ENCODE results near the gene TMEM176B.

TMEM176B gene

DNA sequence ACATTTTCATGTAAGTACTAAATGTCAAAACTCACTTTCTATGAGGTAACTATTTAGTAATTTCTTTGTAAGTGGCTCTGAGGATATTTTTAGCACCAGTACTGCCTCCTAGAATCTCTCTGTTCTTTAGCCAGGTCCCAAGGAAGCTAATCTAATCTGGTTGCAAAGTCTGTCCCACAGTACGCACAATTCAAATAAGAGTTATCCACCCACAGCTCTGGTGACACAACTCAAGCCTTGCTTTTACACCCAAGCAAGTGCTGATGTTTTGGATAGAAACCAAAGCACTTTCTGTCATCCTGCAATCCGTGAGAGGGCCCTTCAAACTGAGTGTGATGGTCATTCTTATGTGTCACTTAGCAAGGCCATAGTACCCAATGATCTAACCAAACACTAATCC is 48.5 kb downstream of the TMEM176B start:
- H3K4me3 ChIP-seq (ENCODE audit: low read depth, low read length), result no peak overlapping the region
- no peak for DNase-seq (ENCODE audit: low read depth)
- TF ChIP-seq, protein P1, sequence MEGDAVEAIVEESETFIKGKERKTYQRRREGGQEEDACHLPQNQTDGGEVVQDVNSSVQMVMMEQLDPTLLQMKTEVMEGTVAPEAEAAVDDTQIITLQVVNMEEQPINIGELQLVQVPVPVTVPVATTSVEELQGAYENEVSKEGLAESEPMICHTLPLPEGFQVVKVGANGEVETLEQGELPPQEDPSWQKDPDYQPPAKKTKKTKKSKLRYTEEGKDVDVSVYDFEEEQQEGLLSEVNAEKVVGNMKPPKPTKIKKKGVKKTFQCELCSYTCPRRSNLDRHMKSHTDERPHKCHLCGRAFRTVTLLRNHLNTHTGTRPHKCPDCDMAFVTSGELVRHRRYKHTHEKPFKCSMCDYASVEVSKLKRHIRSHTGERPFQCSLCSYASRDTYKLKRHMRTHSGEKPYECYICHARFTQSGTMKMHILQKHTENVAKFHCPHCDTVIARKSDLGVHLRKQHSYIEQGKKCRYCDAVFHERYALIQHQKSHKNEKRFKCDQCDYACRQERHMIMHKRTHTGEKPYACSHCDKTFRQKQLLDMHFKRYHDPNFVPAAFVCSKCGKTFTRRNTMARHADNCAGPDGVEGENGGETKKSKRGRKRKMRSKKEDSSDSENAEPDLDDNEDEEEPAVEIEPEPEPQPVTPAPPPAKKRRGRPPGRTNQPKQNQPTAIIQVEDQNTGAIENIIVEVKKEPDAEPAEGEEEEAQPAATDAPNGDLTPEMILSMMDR (conservative IDR thresholded peaks at IDR 0.05; ENCODE audit: low read depth, low read length), result no peak

DNA sequence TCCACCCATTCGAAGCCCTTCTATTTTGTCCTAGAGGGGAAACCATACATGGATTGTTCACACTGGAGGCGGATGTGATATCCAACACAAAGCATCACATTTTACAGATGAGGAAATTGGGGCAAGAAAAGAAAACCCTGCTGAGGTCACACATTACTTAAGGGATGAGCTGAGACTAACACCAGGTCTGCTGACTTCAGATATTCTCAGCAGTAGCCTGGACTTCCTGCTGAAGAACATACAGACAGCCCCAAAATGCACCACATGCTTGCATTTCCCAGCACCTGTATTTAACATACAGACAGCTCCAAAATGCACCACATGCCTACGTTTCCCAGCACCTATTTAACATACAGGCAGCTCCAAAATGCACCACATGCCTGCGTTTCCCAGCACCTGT is 51.8 kb downstream of the TMEM176B start:
- TF ChIP-seq, protein P1 (conservative IDR thresholded peaks at IDR 0.05; ENCODE audit: low read depth, low read length), result no peak
- DNase-seq (ENCODE audit: low read depth), result no peak
- H3K4me3 ChIP-seq (ENCODE audit: low read depth, low read length), result no peak overlapping the region

DNA sequence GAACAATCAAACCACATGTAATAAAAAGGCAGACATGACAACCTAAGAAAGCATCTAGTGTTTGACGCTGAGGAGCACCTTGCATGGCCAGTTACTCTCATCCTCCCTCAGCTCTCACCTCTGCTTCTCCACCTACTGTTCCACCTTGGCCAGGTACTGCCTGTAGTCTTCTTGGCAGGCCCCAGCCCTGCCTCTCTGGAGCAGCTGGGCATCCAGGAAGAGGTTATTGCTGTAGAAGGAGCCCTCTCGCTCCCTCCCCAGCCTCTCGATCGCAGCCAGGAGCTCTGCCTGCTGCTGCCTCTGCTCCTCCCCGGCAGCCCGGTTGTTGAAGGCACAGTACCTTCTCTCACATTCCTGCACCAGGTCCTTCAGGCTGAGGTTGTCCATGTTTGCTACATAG is 53.2 kb downstream of the TMEM176B start:
- no peak for DNase-seq (ENCODE audit: low read depth)
- H3K4me3 ChIP-seq (ENCODE audit: low read depth, low read length), result no peak overlapping the region

DNA sequence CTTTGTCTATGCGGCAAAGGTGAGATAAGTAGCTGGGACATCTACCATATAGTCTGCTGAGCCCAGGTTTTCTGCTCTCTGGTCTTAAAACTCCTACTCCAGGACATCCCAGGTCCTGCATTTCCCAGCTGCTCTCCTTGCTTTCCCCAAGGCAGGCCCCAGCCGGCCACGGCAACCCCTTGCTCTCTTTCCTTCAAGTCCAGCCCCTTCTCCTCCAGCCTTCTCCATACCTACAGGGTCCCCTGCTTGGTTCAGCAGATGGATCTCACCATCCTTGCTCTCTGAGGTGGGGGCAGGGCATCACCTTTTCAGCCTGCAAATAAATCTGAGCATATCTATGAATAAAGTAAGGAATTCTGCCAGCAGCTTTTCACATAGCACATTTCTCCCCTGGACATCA is 54.3 kb downstream of the TMEM176B start:
- TF ChIP-seq, protein P1 (conservative IDR thresholded peaks at IDR 0.05; ENCODE audit: low read depth, low read length), result no peak
- H3K4me3 ChIP-seq (ENCODE audit: low read depth, low read length), result no peak overlapping the region
- no peak for DNase-seq (ENCODE audit: low read depth)

More for the DNA sequence above, 53.2 kb downstream of the TMEM176B start:
- TF ChIP-seq, protein P1 (conservative IDR thresholded peaks at IDR 0.05; ENCODE audit: low read depth, low read length), result no peak

DNA sequence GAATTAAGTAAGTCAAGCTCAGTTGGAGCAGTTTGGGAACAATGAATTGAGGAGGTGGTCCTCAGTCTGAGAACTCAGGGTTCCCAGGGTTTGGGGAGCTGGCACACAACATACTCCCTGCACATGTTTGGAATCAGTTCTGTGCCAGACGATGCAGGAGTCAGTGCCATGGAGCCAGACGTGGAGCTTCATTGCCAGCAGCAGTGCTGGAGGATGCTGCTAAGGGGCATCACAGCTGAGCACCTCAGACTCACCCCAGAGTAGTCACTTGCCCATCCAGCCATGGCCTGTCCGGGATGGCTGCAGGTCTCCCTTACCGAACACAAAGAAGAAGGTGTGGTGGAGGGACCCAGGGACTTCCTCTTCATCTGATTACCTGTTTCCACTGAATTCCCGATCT is 55.1 kb downstream of the TMEM176B start:
- no peak overlapping the region for H3K4me3 ChIP-seq (ENCODE audit: low read depth, low read length)
- no peak for DNase-seq (ENCODE audit: low read depth)
- TF ChIP-seq, protein P1 (conservative IDR thresholded peaks at IDR 0.05; ENCODE audit: low read depth, low read length), result no peak

DNA sequence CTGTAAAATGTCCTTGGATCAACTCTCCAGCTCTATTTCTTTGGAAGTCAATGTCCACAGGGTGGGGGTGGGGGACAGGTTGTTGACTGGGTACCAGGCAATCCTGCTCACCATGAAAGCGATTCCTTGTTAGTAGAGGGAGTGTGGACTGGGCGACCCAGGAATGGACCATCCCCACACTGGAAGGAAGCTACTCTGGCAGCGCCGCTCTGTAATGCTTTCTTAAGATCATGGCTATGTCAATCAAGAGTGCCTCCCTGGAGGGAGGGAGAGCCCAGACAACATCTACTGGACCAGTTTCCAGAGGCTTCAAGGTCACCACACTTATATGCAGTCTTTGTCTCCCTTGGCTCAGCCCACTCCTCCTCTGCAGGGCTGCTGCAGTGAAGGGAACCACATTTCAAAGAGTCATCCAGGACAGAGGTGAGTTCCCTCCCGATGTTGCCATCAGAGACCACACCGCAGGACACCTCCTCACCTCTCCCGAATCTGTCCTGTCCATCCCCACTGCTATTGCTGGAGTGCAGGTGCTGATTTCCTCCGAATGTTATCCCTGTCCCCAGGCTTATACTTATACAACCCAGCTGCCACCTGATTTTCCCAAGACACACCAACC is 56.0 kb downstream of the TMEM176B start:
- TF ChIP-seq, protein P1 (conservative IDR thresholded peaks at IDR 0.05; ENCODE audit: low read depth, low read length), result no peak
- no peak for DNase-seq (ENCODE audit: low read depth)
- H3K4me3 ChIP-seq (ENCODE audit: low read depth, low read length), result no peak overlapping the region

DNA sequence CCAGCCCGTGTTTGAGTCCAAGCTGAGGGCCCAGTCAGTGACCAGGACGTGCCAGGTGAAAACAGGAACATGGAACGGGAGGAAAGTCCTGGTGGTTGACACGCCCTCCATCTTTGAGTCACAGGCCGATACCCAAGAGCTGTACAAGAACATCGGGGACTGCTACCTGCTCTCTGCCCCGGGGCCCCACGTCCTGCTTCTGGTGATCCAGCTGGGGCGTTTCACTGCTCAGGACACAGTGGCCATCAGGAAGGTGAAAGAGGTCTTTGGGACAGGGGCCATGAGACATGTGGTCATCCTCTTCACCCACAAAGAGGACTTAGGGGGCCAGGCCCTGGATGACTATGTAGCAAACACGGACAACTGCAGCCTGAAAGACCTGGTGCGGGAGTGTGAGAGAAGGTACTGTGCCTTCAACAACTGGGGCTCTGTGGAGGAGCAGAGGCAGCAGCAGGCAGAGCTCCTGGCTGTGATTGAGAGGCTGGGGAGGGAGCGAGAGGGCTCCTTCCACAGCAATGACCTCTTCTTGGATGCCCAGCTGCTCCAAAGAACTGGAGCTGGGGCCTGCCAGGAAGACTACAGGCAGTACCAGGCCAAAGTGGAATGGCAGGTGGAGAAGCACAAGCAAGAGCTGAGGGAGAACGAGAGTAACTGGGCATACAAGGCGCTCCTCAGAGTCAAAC is 57.7 kb downstream of the TMEM176B start:
- no peak overlapping the region for H3K4me3 ChIP-seq (ENCODE audit: low read depth, low read length)
- DNase-seq (ENCODE audit: low read depth), result no peak
- TF ChIP-seq, protein P1 (conservative IDR thresholded peaks at IDR 0.05; ENCODE audit: low read depth, low read length), result no peak

All from choroid plexus epithelial cell (primary cell).